Measurements from ENCODE around the gene ZSWIM3. TPM values are rescaled to one million over a fixed set of nuclear protein-coding genes. Genes with fewer than 3 reads are reported as not detected.

Gene ZSWIM3
- total and polyA plus RNA-seq, 2 of the 8 experiments (the other 6 are each of a cell fraction or from before 2014, with no cell fraction given) = 5.5 to 6.9 TPM

DNA sequence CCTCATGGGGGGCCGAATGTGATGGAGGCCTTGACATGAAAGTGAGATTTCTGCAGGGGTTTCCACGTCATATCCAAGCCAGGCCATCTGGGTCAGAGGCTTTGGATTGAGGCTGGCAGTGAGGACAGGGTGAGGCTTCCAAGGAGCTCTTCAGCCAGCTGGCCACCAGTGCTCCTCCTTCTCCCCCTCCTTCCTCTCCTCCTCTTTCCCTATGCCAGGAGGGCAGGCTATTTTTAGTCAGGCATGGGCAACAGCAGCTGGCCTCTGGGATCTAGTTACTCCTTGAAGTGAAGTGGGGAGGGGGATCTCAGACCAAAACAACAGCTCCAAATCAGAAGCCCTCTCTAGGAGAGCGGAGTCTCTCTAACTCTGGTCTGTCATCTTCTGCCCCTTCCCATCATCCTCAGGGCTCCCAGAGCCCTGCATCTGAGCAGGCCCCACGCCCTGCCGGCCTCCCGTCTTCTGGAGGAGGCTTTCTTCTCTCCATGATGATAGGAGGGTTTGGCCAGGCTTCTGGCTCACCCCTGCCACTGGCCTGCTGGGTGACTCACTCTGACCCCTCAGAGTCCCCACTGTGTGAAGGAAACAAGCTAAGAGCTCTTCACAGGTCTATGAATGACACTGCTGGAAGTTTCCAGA lies 30.9 kb upstream of the ZSWIM3 start (continued):
- TF ChIP-seq SP1 (IDR thresholded peaks at IDR 0.05; ENCODE audit: low read depth, low read length) = no peak
- TF ChIP-seq JUN (IDR thresholded peaks at IDR 0.05; ENCODE audit: low read depth, low read length) = no peak
- TF ChIP-seq NRF1 (IDR thresholded peaks at IDR 0.05; ENCODE audit: low read depth, low read length) = no peak
- TF ChIP-seq, protein P1, sequence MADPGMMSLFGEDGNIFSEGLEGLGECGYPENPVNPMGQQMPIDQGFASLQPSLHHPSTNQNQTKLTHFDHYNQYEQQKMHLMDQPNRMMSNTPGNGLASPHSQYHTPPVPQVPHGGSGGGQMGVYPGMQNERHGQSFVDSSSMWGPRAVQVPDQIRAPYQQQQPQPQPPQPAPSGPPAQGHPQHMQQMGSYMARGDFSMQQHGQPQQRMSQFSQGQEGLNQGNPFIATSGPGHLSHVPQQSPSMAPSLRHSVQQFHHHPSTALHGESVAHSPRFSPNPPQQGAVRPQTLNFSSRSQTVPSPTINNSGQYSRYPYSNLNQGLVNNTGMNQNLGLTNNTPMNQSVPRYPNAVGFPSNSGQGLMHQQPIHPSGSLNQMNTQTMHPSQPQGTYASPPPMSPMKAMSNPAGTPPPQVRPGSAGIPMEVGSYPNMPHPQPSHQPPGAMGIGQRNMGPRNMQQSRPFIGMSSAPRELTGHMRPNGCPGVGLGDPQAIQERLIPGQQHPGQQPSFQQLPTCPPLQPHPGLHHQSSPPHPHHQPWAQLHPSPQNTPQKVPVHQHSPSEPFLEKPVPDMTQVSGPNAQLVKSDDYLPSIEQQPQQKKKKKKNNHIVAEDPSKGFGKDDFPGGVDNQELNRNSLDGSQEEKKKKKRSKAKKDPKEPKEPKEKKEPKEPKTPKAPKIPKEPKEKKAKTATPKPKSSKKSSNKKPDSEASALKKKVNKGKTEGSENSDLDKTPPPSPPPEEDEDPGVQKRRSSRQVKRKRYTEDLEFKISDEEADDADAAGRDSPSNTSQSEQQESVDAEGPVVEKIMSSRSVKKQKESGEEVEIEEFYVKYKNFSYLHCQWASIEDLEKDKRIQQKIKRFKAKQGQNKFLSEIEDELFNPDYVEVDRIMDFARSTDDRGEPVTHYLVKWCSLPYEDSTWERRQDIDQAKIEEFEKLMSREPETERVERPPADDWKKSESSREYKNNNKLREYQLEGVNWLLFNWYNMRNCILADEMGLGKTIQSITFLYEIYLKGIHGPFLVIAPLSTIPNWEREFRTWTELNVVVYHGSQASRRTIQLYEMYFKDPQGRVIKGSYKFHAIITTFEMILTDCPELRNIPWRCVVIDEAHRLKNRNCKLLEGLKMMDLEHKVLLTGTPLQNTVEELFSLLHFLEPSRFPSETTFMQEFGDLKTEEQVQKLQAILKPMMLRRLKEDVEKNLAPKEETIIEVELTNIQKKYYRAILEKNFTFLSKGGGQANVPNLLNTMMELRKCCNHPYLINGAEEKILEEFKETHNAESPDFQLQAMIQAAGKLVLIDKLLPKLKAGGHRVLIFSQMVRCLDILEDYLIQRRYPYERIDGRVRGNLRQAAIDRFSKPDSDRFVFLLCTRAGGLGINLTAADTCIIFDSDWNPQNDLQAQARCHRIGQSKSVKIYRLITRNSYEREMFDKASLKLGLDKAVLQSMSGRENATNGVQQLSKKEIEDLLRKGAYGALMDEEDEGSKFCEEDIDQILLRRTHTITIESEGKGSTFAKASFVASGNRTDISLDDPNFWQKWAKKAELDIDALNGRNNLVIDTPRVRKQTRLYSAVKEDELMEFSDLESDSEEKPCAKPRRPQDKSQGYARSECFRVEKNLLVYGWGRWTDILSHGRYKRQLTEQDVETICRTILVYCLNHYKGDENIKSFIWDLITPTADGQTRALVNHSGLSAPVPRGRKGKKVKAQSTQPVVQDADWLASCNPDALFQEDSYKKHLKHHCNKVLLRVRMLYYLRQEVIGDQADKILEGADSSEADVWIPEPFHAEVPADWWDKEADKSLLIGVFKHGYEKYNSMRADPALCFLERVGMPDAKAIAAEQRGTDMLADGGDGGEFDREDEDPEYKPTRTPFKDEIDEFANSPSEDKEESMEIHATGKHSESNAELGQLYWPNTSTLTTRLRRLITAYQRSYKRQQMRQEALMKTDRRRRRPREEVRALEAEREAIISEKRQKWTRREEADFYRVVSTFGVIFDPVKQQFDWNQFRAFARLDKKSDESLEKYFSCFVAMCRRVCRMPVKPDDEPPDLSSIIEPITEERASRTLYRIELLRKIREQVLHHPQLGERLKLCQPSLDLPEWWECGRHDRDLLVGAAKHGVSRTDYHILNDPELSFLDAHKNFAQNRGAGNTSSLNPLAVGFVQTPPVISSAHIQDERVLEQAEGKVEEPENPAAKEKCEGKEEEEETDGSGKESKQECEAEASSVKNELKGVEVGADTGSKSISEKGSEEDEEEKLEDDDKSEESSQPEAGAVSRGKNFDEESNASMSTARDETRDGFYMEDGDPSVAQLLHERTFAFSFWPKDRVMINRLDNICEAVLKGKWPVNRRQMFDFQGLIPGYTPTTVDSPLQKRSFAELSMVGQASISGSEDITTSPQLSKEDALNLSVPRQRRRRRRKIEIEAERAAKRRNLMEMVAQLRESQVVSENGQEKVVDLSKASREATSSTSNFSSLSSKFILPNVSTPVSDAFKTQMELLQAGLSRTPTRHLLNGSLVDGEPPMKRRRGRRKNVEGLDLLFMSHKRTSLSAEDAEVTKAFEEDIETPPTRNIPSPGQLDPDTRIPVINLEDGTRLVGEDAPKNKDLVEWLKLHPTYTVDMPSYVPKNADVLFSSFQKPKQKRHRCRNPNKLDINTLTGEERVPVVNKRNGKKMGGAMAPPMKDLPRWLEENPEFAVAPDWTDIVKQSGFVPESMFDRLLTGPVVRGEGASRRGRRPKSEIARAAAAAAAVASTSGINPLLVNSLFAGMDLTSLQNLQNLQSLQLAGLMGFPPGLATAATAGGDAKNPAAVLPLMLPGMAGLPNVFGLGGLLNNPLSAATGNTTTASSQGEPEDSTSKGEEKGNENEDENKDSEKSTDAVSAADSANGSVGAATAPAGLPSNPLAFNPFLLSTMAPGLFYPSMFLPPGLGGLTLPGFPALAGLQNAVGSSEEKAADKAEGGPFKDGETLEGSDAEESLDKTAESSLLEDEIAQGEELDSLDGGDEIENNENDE (IDR thresholded peaks at IDR 0.05; ENCODE audit: insufficient replicate concordance, low read length) = no peak
- no peak for TF ChIP-seq SRF (IDR thresholded peaks at IDR 0.05; ENCODE audit: low read depth, low read length)
